Upper lobe of left lung (tissue), 6 donors: ENCODE measurements around the gene ELL2. TPM values are rescaled to one million over a fixed set of nuclear protein-coding genes. Genes with fewer than 3 reads are reported as not detected.

Experiments used
- ATAC-seq, 2 donors: fragments of 200-7000 bp; cut with Tn5 transposase; one replicate each; pipeline ENCODE4 v1.9.1; 2022; ENCODE audit warnings: mild to moderate bottlenecking in 2 of 2, moderate library complexity in 2 of 2; ENCODE audit not compliant: low FRiP score in 2 of 2
- DNase-seq, 2 donors: peaks; one replicate each; pipeline ENCODE4 v3.0.0-alpha.2; 2019 to 2020
- H3K27ac ChIP-seq, 4 donors: fragments of 200-600 bp; sonication (generic); one replicate each; pipeline ENCODE4 v1.5.1; 2016 to 2019
- H3K27me3 ChIP-seq, 4 donors: fragments of 200-600 bp; sonication (generic); one replicate each; pipeline ENCODE4 v1.5.1; 2017 to 2019
- H3K36me3 ChIP-seq, 4 donors: fragments of 200-600 bp; sonication (generic); one replicate each; pipeline ENCODE4 v1.5.1; 2016 to 2019
- H3K4me1 ChIP-seq, 4 donors: fragments of 200-600 bp; sonication (generic); one replicate each; pipeline ENCODE4 v1.5.1; 2018 to 2019
- H3K4me3 ChIP-seq, 4 donors: fragments of 200-600 bp; sonication (generic); one replicate each; pipeline ENCODE4 v1.5.1; 2017 to 2019; ENCODE audit warnings: mild to moderate bottlenecking in 2 of 4, moderate library complexity in 1 of 4
- H3K9me3 ChIP-seq, 4 donors: fragments of 200-600 bp; sonication (generic); one replicate each; pipeline ENCODE4 v1.5.1; 2018 to 2019
- EP300 ChIP-seq, 4 donors: sonication (generic); formaldehyde crosslinking; IDR thresholded peaks; one replicate each; pipeline ENCODE4 v1.5.1; 2017; ENCODE audit warnings: antibody characterized with exemption in 4 of 4, control low read depth in 2 of 4
- POLR2A ChIP-seq, 4 donors: fragments of 450-650 bp; IDR thresholded peaks; one replicate each; pipeline ENCODE4 v1.5.1; 2016 to 2017; ENCODE audit warnings: antibody characterized with exemption in 4 of 4, mild to moderate bottlenecking in 2 of 4
- POLR2AphosphoS5 ChIP-seq, 2 donors: sonication (generic); formaldehyde crosslinking; IDR thresholded peaks; one replicate each; pipeline ENCODE4 v1.5.1; 2017; ENCODE audit warnings: antibody characterized with exemption in 2 of 2
- WGBS, 2 donors: methylation state at CpG; one replicate each; pipeline ENCODE4 v1.1.5; 2017 to 2018; 5-methylcytosine and 5-hydroxymethylcytosine counted together
- total RNA-seq, 6 donors: library from RNA; depleted of rRNA in 4 of 6; stranded (reverse); fragments of >200 nt in 4 of 6; gene quantifications; one replicate each; pipeline versions ENCODE4 v1.1.0 to v1.2.1, GENCODE V29; 2016 to 2021
- TF ChIP-seq, protein P1 (sequence below), 6 experiments: fragments of 450-650 bp in 4 of 6; fragments of 200-600 bp in 2 of 6; sonication (generic) in 2 of 6; IDR thresholded peaks; one replicate each; pipeline ENCODE4 v1.5.1; 2016 to 2019; ENCODE audit warnings: antibody characterized with exemption in 6 of 6
- donor health status: DM: no; HTN: no; CAD: no; lungs with moderate emphysema.
- donor health status: DM: no; HTN: yes; CAD: no; lungs with severe emphysema.

Gene ELL2
- total RNA-seq, 6 donors from 2014 or later: 44.4 to 203 (median 54.3) TPM

DNA sequence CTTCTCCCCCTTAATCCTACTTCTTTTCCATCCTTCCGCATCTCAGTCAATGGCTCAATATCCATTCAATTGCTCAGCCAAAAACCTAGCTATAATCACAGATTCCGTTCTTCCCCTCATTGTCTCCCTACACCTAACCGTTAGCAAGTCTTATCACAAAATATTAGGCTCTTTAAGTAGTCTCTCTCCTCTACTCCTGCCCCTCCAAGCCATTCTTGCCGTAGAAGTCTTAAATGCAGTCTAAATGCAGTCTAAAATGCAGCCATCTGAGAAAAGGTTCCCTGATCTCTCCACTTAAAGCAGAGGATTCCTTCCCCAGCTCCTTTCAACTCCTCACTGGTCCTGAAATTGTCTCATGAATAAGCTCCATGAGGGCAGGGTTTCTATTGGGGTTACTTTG is 57.8 kb downstream of the ELL2 start:
- no peaks in the 10 kb centered on the region for H3K27me3 ChIP-seq
- no peaks in the 10 kb centered on the region for H3K4me1 ChIP-seq
- H3K36me3 ChIP-seq: peaks cover 0 to 39% (median 9%) of the 10 kb centered on the region in 4 donors
- H3K9me3 ChIP-seq: no peaks in the 10 kb centered on the region
- H3K4me3 ChIP-seq: no peak overlapping the region
- no peak for TF ChIP-seq EP300 (IDR thresholded peaks at IDR 0.05)
- TF ChIP-seq, protein P1, sequence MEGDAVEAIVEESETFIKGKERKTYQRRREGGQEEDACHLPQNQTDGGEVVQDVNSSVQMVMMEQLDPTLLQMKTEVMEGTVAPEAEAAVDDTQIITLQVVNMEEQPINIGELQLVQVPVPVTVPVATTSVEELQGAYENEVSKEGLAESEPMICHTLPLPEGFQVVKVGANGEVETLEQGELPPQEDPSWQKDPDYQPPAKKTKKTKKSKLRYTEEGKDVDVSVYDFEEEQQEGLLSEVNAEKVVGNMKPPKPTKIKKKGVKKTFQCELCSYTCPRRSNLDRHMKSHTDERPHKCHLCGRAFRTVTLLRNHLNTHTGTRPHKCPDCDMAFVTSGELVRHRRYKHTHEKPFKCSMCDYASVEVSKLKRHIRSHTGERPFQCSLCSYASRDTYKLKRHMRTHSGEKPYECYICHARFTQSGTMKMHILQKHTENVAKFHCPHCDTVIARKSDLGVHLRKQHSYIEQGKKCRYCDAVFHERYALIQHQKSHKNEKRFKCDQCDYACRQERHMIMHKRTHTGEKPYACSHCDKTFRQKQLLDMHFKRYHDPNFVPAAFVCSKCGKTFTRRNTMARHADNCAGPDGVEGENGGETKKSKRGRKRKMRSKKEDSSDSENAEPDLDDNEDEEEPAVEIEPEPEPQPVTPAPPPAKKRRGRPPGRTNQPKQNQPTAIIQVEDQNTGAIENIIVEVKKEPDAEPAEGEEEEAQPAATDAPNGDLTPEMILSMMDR (IDR thresholded peaks at IDR 0.05): no peak
- no peak for TF ChIP-seq POLR2A (IDR thresholded peaks at IDR 0.05)
- TF ChIP-seq POLR2AphosphoS5 (IDR thresholded peaks at IDR 0.05): no peak
- DNase-seq: no peak
- no peak for ATAC-seq
- WGBS, 2 donors: 97% methylated on average over 4 of the region's 4 CpGs
- no peak overlapping the region for H3K27ac ChIP-seq

DNA sequence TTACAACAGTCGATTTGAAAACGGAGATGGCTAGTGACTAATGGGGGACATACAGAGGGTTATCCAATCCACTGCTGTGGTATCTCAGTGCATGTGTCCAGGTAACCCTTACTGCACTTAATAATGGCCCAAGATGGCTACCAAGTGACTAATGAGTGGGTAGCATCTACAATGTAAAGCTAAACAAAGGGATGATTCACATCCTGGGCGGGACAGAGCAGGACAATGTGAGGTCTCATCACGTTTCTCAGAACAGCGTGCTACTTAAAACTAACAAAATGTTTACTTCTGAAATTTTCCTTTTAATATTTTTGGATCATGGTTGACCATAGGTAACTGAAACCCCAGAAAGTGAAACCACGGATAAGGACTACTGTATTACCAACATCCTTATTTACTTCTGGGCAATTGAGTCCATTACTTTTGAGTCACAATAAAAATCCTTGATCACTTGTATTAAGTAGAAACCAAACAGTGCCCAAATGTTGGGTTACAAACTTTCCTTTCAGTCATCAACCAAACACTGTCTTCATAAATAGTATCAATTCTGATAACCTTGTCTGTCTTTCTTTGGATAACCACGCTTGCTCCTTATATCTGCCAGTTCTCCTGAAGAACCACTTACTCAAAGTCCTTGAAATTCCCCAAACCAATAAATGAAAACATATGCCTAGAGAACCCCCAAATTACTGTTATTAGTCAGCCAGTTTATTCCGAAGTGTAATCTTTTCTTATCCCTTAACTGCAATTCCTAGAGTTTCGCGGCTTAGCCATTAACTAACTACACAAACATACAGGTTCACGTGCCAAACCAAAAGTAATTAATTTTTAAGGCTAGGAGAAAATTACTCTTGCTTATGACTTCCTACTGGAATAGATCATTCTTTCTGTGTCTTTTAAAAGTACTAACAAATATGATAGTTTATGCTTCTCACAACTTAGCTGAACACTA is 59.7 kb downstream of the ELL2 start:
- peak in 1 of 2 donors; percentile 18 for ATAC-seq
- Histone ChIP-seq H3K4me3 (no peak overlapping the region), H3K4me1 (no peaks in the 10 kb centered on the region), H3K27ac (no peak overlapping the region), H3K27me3 (no peaks in the 10 kb centered on the region), H3K9me3 (no peaks in the 10 kb centered on the region), H3K36me3 (peaks cover 3 to 52% (median 17%) of the 10 kb centered on the region in 4 donors)
- WGBS, 2 donors: 77 to 81% methylated on average over 11 of the region's 11 CpGs
- TF ChIP-seq, protein P1 (IDR thresholded peaks at IDR 0.05): no peak
- TF ChIP-seq POLR2AphosphoS5 (IDR thresholded peaks at IDR 0.05): no peak
- no peak for TF ChIP-seq EP300 (IDR thresholded peaks at IDR 0.05)
- TF ChIP-seq POLR2A (IDR thresholded peaks at IDR 0.05): no peak
- no peak for DNase-seq

DNA sequence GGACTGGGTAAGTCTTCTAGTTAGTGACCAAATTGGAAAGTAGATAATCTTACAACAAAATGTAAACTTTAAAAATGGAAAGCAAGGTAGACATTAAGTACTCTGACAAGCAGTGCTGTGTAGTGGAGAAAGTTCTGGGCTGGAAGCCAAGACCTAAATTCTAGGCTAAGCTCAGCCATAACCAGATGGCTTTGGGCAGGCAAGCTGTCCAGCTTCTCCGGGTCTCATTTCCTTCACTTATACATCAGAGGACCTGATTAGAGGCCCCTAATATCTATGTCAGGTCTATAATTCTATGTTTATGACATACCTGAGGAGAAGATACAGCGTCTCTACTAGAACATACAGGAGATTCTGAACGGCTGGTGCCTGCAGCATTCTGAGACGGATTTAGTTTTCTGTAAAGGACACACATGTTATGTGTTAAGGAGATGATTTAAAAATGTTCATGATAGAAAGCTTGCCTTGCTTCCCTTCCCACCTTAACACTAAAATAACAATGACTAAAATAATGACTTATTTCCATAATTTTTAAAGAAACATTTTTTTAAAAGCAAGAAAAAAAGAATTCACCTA is 61.2 kb downstream of the ELL2 start:
- Histone ChIP-seq H3K27me3 (no peaks in the 10 kb centered on the region), H3K4me1 (no peaks in the 10 kb centered on the region), H3K27ac (peak overlapping the region in 1 of 4 donors; percentile 22), H3K36me3 (peaks cover 3 to 54% (median 17%) of the 10 kb centered on the region in 4 donors), H3K9me3 (no peaks in the 10 kb centered on the region), H3K4me3 (no peak overlapping the region)
- WGBS, 2 donors: 69 to 75% methylated on average over 4 of the region's 4 CpGs
- TF ChIP-seq POLR2A (IDR thresholded peaks at IDR 0.05) (no peak), POLR2AphosphoS5 (IDR thresholded peaks at IDR 0.05) (no peak)
- TF ChIP-seq, protein P1 (IDR thresholded peaks at IDR 0.05): no peak
- ATAC-seq (peak in 1 of 2 donors; percentile 54), DNase-seq (peak in 1 of 2 donors; percentile 33)

DNA sequence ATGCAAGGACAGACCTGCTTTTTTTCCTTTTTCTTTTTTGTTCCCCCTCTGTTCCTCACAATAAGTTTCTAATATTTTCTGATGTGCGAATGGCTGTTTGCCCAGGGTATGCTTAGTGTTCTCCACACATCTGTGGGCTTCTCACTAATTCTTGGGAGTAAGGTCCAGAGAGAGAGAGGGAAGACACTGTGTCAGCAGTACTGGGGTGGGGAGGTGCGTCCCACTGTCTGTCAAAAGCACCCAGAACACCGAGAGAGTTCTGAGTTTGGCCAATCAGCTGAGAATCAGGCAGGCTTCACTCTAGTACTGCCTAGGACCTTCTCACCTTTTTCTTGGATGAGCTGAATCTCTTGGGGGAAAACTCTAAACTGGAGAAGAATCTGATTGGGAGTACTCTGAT is 61.8 kb downstream of the ELL2 start:
- Histone ChIP-seq H3K27me3 (no peaks in the 10 kb centered on the region), H3K36me3 (peaks cover 8 to 60% (median 21%) of the 10 kb centered on the region in 4 donors), H3K9me3 (no peaks in the 10 kb centered on the region), H3K4me1 (no peaks in the 10 kb centered on the region), H3K27ac (no peak overlapping the region), H3K4me3 (no peak overlapping the region)
- ATAC-seq: peak in 1 of 2 donors; percentile 31
- 83 to 85% methylated on average over 3 of the region's 3 CpGs for WGBS, 2 donors
- no peak for DNase-seq
- TF ChIP-seq EP300 (IDR thresholded peaks at IDR 0.05): no peak
- no peak for TF ChIP-seq POLR2A (IDR thresholded peaks at IDR 0.05)
- TF ChIP-seq, protein P1 (IDR thresholded peaks at IDR 0.05): no peak
- TF ChIP-seq POLR2AphosphoS5 (IDR thresholded peaks at IDR 0.05): no peak
